Kidney (tissue), 14 donors: ENCODE measurements around the gene INSYN2B. TPM values are rescaled to one million over a fixed set of nuclear protein-coding genes. Genes with fewer than 3 reads are reported as not detected.

Source experiments
- DNase-seq, 5 donors: peaks; one replicate each; pipeline ENCODE4 v3.0.0-alpha.2; 2013 to 2020
- FAIRE-seq: peaks from 2 replicates; lab custom pipeline; 2012; peaks lifted over from hg19 to GRCh38; lab: Jason Lieb, UNC
- H3K27ac ChIP-seq, 2 donors: one replicate each; pipeline ENCODE4 v1.7.0; 2013; ENCODE audit warnings: low read depth in 2 of 2, low read length in 2 of 2, inconsistent platforms in 1 of 2
- H3K27me3 ChIP-seq: one replicate; pipeline ENCODE4 v1.7.1; 2013; ENCODE audit warnings: low read length, inconsistent platforms; ENCODE audit not compliant: control insufficient read depth, insufficient read depth
- H3K36me3 ChIP-seq, 3 donors: one replicate each; pipeline versions ENCODE4 v1.7.0 to v1.7.1; 2013; ENCODE audit warnings: low read length in 3 of 3, control low read depth in 1 of 3, inconsistent platforms in 1 of 3; ENCODE audit not compliant: insufficient read depth in 3 of 3, control insufficient read depth in 2 of 3
- H3K4me1 ChIP-seq, 3 donors: one replicate each; pipeline versions ENCODE4 v1.7.0 to v1.7.1; 2013; ENCODE audit warnings: low read length in 3 of 3, inconsistent platforms in 1 of 3, low read depth in 1 of 3; ENCODE audit not compliant: control insufficient read depth in 2 of 3, insufficient read depth in 2 of 3
- H3K4me3 ChIP-seq, 3 donors: one replicate each; pipeline versions ENCODE4 v1.7.0 to v1.8.1; 2013; ENCODE audit warnings: low read length in 3 of 3, control low read depth in 1 of 3, inconsistent platforms in 1 of 3
- H3K9ac ChIP-seq, 3 donors: one replicate each; pipeline versions ENCODE4 v1.7.0 to v1.7.1; 2013; ENCODE audit warnings: low read length in 3 of 3, control low read depth in 1 of 3, inconsistent platforms in 1 of 3
- H3K9me3 ChIP-seq, 3 donors: one replicate each; pipeline versions ENCODE4 v1.7.0 to v1.7.1; 2013; ENCODE audit warnings: low read length in 3 of 3, control low read depth in 1 of 3, inconsistent platforms in 1 of 3; ENCODE audit not compliant: control insufficient read depth in 2 of 3, insufficient read depth in 1 of 3
- intact Hi-C: fragments of 100-400 bp; cut with DNase I; formaldehyde crosslinking; loops from one replicate; pipeline ENCODE4 v1.11.1; 2022
- polyA plus RNA-seq: library from polyadenylated mRNA; stranded (reverse); fragments of 350-450 nt; fragmentation: Illumina TruSeq; extraction: RNeasy Lipid Tissue Mini Kit (QIAGEN cat#74804); gene quantifications from one replicate; pipeline ENCODE4 v1.2.3, GENCODE V29; 2014; ENCODE audit warnings: low read depth, low replicate concordance; ENCODE audit not compliant: insufficient read depth
- total RNA-seq: library from RNA; stranded (reverse); fragmentation: NEBNext Ultra II Directional; extraction: Animal tissue kit (Norgen Biotek cat#: 25700); gene quantifications from one replicate; pipeline ENCODE4 v1.2.1, GENCODE V29; 2021
- TF ChIP-seq, protein P1 (sequence below): IDR thresholded peaks from 3 replicates; pipeline ENCODE4 v1.5.1; 2012; ENCODE audit warnings: mild to moderate bottlenecking, moderate library complexity, borderline replicate concordance; ENCODE audit not compliant: insufficient read depth; ENCODE audit errors: extremely low read depth
- donor health status: control.
- donor health status: control.
- donor health status: control.
- donor health status: control.
- donor health status: control.
- donor health status: DM: yes; HTN: yes; CAD: no.
- donor health status: Normal renal cell carcinoma (clear cell type).

The INSYN2B gene
- total and polyA plus RNA-seq, 2 donors from 2014 or later = 0.28 TPM; not detected in 1

GRCh38 chr5:169921384-169921783, 58.9 kb downstream of the INSYN2B start:
- TF ChIP-seq, protein P1, sequence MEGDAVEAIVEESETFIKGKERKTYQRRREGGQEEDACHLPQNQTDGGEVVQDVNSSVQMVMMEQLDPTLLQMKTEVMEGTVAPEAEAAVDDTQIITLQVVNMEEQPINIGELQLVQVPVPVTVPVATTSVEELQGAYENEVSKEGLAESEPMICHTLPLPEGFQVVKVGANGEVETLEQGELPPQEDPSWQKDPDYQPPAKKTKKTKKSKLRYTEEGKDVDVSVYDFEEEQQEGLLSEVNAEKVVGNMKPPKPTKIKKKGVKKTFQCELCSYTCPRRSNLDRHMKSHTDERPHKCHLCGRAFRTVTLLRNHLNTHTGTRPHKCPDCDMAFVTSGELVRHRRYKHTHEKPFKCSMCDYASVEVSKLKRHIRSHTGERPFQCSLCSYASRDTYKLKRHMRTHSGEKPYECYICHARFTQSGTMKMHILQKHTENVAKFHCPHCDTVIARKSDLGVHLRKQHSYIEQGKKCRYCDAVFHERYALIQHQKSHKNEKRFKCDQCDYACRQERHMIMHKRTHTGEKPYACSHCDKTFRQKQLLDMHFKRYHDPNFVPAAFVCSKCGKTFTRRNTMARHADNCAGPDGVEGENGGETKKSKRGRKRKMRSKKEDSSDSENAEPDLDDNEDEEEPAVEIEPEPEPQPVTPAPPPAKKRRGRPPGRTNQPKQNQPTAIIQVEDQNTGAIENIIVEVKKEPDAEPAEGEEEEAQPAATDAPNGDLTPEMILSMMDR = no peak
- no peaks in the 10 kb centered on the region for H3K4me1 ChIP-seq
- H3K36me3 ChIP-seq = no peaks in the 10 kb centered on the region
- H3K9me3 ChIP-seq = no peaks in the 10 kb centered on the region
- no peak for FAIRE-seq
- intact Hi-C loops = no loop called here
- no peak overlapping the region for H3K9ac ChIP-seq
- H3K4me3 ChIP-seq = no peak overlapping the region
- H3K27ac ChIP-seq = no peak overlapping the region
- no peak for DNase-seq
- H3K27me3 ChIP-seq = no peaks in the 10 kb centered on the region

DNA sequence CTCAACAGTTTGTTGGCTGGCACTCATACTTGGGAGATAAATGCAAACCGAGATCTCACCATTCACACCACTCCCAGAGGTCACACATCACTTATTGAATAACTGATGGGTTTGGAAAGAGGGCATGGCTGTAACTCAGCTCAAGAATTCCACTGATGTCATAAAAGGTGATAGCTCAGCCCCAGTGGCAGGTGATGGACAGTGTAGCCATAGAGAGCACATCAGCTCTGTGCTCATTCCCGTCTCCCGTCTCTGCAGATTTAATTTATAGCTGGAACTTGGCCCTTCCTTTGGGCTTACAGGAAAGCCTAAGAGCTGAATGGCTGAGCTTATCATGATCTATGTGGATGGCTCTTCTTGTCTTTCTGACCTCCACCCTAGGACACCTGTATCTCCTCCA, 59.8 kb downstream of the INSYN2B start:
- Histone ChIP-seq H3K4me1 (no peaks in the 10 kb centered on the region), H3K9me3 (no peaks in the 10 kb centered on the region), H3K36me3 (no peaks in the 10 kb centered on the region), H3K27ac (no peak overlapping the region), H3K9ac (no peak overlapping the region), H3K27me3 (no peaks in the 10 kb centered on the region), H3K4me3 (no peak overlapping the region)
- DNase-seq (no peak), FAIRE-seq (no peak)
- intact Hi-C loops = no loop called here
- TF ChIP-seq, protein P1 = no peak

DNA sequence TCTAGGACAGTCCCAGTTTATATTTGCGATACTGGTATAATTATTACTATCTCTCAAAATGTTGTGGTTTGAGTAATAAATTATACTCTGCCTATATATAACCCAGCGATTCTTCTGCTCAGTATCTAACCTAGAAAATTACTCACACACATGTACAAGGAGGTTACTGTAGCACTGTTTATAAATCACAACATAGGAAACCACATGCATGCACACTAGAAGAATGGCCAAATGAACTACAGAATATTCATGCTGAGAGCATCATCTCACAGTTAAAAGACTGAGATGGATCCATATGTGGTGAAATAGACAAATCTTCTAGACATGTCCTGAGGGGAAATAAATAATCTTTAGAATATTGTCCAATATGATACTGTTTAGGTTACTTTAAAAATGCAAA, 62.1 kb downstream of the INSYN2B start:
- no peak overlapping the region for H3K4me3 ChIP-seq
- H3K9me3 ChIP-seq = no peaks in the 10 kb centered on the region
- H3K36me3 ChIP-seq = no peaks in the 10 kb centered on the region
- DNase-seq (no peak), FAIRE-seq (no peak)
- TF ChIP-seq, protein P1 = no peak
- H3K27ac ChIP-seq = no peak overlapping the region
- intact Hi-C loops = no loop called here
- no peak overlapping the region for H3K9ac ChIP-seq
- H3K4me1 ChIP-seq = no peaks in the 10 kb centered on the region
- H3K27me3 ChIP-seq = no peaks in the 10 kb centered on the region

- no peaks in the 10 kb centered on the region for H3K27me3 ChIP-seq
- DNase-seq = no peak
- H3K36me3 ChIP-seq = no peaks in the 10 kb centered on the region
- H3K4me3 ChIP-seq = no peak overlapping the region
- no peaks in the 10 kb centered on the region for H3K9me3 ChIP-seq
- no peak overlapping the region for H3K9ac ChIP-seq
- FAIRE-seq = no peak
- H3K27ac ChIP-seq = no peak overlapping the region
- intact Hi-C loops = no loop called here
- TF ChIP-seq, protein P1 = no peak
- no peaks in the 10 kb centered on the region for H3K4me1 ChIP-seq
Measured at GRCh38 chr5:169917500-169917899, 62.8 kb downstream of the INSYN2B start.
